ENCODE measurements around the gene PLD1.
"Not testable (repeated sequence)": the region's sequence is repeated elsewhere in the genome, so short reads cannot be mapped to it uniquely, and the experiment has no call there.

- TF ChIP-seq CTCF (IDR thresholded peaks at IDR 0.05; ENCODE audit: low read depth, low read length, poor library complexity, severe bottlenecking); EZH2phosphoT487 (IDR thresholded peaks at IDR 0.05; ENCODE audit: borderline replicate concordance, low read length): not testable (repeated sequence)
These were observed 48.5 kb upstream of the PLD1 start for GRCh38 chr3:171858770-171859169.
